ENCODE data around the gene HELZ. TPM values are rescaled to one million over a fixed set of nuclear protein-coding genes. Genes with fewer than 3 reads are reported as not detected.

The HELZ gene
- total RNA-seq, 1 experiment from 2014 or later: 31.3 TPM

GRCh38 chr17:67025216-67025792 lies 219.7 kb downstream of the HELZ start:
- H3K9me2 ChIP-seq (replicated peaks; ENCODE audit: low read length): no peaks in the 10 kb centered on the region
- BruUV-seq (replicated peaks): no TSS peak

GRCh38 chr17:67024736-67025135 lies 220.3 kb downstream of the HELZ start:
- H3K27me3 ChIP-seq (ENCODE audit: low read length): no peaks in the 10 kb centered on the region
- H3K4me1 ChIP-seq (ENCODE audit: insufficient read depth, low read length): no peaks in the 10 kb centered on the region
- TF ChIP-seq EZH2phosphoT487 (IDR thresholded peaks at IDR 0.05; ENCODE audit: borderline replicate concordance, low read length) (no peak), CTCF (conservative IDR thresholded peaks at IDR 0.05; ENCODE audit: low read depth, low read length) (no peak), EZH2 (IDR thresholded peaks at IDR 0.05; ENCODE audit: low read length, unreplicated experiment) (no peak)
- H2AFZ ChIP-seq (ENCODE audit: low read length): no peak overlapping the region
- intact Hi-C loops (cut with micrococcal nuclease): no loop called here
- no peak overlapping the region for H3K4me2 ChIP-seq (ENCODE audit: low read length)
- DNase-seq (no peak), ATAC-seq (no peak)
- H3K9me2 ChIP-seq (replicated peaks; ENCODE audit: low read length): no peaks in the 10 kb centered on the region
- H3K36me3 ChIP-seq (ENCODE audit: low read depth, low read length): no peaks in the 10 kb centered on the region
- H4K20me1 ChIP-seq (ENCODE audit: low read length): no peaks in the 10 kb centered on the region
- H3K4me3 ChIP-seq (ENCODE audit: low read length): no peak overlapping the region
- CTCF ChIA-PET: no interaction called here
- H3K27ac ChIP-seq (ENCODE audit: low read length): no peak overlapping the region
- H3K79me2 ChIP-seq (ENCODE audit: low read length): no peaks in the 10 kb centered on the region
- BruUV-seq (replicated peaks): no TSS peak
- POLR2A ChIA-PET (ENCODE audit: unreplicated experiment): no interaction called here
- no peak overlapping the region for H3K9ac ChIP-seq (ENCODE audit: low read length)
- H3F3A ChIP-seq (ENCODE audit: low read length, unreplicated experiment): no peaks in the 10 kb centered on the region
- H3K9me3 ChIP-seq (ENCODE audit: low read length): no peaks in the 10 kb centered on the region

More at GRCh38 chr17:67025216-67025792, 219.7 kb downstream of the HELZ start:
- ChIA-PET POLR2A (ENCODE audit: unreplicated experiment) (no interaction called here), CTCF (no interaction called here)
- Histone ChIP-seq H4K20me1 (ENCODE audit: low read length) (no peaks in the 10 kb centered on the region), H3K36me3 (ENCODE audit: low read depth, low read length) (no peaks in the 10 kb centered on the region), H3K27me3 (ENCODE audit: low read length) (no peaks in the 10 kb centered on the region), H3K9me3 (ENCODE audit: low read length) (no peaks in the 10 kb centered on the region), H3K4me1 (ENCODE audit: insufficient read depth, low read length) (no peaks in the 10 kb centered on the region), H3F3A (ENCODE audit: low read length, unreplicated experiment) (no peaks in the 10 kb centered on the region), H3K4me3 (ENCODE audit: low read length) (no peak overlapping the region), H3K27ac (ENCODE audit: low read length) (no peak overlapping the region), H3K4me2 (ENCODE audit: low read length) (no peak overlapping the region), H2AFZ (ENCODE audit: low read length) (no peak overlapping the region), H3K9ac (ENCODE audit: low read length) (no peak overlapping the region), H3K79me2 (ENCODE audit: low read length) (no peaks in the 10 kb centered on the region)
- TF ChIP-seq CTCF (conservative IDR thresholded peaks at IDR 0.05; ENCODE audit: low read depth, low read length) (no peak), EZH2 (IDR thresholded peaks at IDR 0.05; ENCODE audit: low read length, unreplicated experiment) (no peak), EZH2phosphoT487 (IDR thresholded peaks at IDR 0.05; ENCODE audit: borderline replicate concordance, low read length) (no peak)
- intact Hi-C loops (cut with micrococcal nuclease): no loop called here
- ATAC-seq (no peak), DNase-seq (no peak)

GRCh38 chr17:67022451-67022810 lies 222.6 kb downstream of the HELZ start:
- Histone ChIP-seq H3K9me2 (replicated peaks; ENCODE audit: low read length) (no peaks in the 10 kb centered on the region), H3K27ac (ENCODE audit: low read length) (no peak overlapping the region), H3K9me3 (ENCODE audit: low read length) (no peaks in the 10 kb centered on the region), H2AFZ (ENCODE audit: low read length) (no peak overlapping the region), H3F3A (ENCODE audit: low read length, unreplicated experiment) (no peaks in the 10 kb centered on the region), H3K36me3 (ENCODE audit: low read depth, low read length) (no peaks in the 10 kb centered on the region), H3K27me3 (ENCODE audit: low read length) (no peaks in the 10 kb centered on the region), H3K9ac (ENCODE audit: low read length) (no peak overlapping the region), H3K4me3 (ENCODE audit: low read length) (no peak overlapping the region), H4K20me1 (ENCODE audit: low read length) (no peaks in the 10 kb centered on the region), H3K4me2 (ENCODE audit: low read length) (no peak overlapping the region), H3K79me2 (ENCODE audit: low read length) (no peaks in the 10 kb centered on the region), H3K4me1 (ENCODE audit: insufficient read depth, low read length) (no peaks in the 10 kb centered on the region)
- ChIA-PET POLR2A (ENCODE audit: unreplicated experiment) (no interaction called here), CTCF (no interaction called here)
- DNase-seq (no peak), ATAC-seq (no peak)
- intact Hi-C loops (cut with micrococcal nuclease): no loop called here
- BruUV-seq (replicated peaks): no TSS peak
- TF ChIP-seq EZH2 (IDR thresholded peaks at IDR 0.05; ENCODE audit: low read length, unreplicated experiment) (no peak), CTCF (conservative IDR thresholded peaks at IDR 0.05; ENCODE audit: low read depth, low read length) (no peak), EZH2phosphoT487 (IDR thresholded peaks at IDR 0.05; ENCODE audit: borderline replicate concordance, low read length) (no peak)

Measured in PC-3 (cell line).